SU-DHL-6 (cell line): Measurements from ENCODE around the gene CC2D2B.

Source experiments
- EZH2phosphoT487 ChIP-seq: fragments of 200-600 bp; sonication (generic), shearing (Covaris generic); conservative IDR thresholded peaks from 2 replicates; pipeline ENCODE4 v1.6.1; 2018; ENCODE audit warnings: mild to moderate bottlenecking, antibody characterized with exemption, low read length, moderate library complexity, mixed read lengths
- TF ChIP-seq, protein P1 (sequence below): fragments of 200-600 bp; sonication (generic); IDR thresholded peaks from one replicate; pipeline ENCODE4 v1.5.1; 2017; ENCODE audit warnings: antibody characterized with exemption, mild to moderate bottlenecking, low read length, moderate library complexity; ENCODE audit not compliant: insufficient read depth, poor library complexity, severe bottlenecking

DNA sequence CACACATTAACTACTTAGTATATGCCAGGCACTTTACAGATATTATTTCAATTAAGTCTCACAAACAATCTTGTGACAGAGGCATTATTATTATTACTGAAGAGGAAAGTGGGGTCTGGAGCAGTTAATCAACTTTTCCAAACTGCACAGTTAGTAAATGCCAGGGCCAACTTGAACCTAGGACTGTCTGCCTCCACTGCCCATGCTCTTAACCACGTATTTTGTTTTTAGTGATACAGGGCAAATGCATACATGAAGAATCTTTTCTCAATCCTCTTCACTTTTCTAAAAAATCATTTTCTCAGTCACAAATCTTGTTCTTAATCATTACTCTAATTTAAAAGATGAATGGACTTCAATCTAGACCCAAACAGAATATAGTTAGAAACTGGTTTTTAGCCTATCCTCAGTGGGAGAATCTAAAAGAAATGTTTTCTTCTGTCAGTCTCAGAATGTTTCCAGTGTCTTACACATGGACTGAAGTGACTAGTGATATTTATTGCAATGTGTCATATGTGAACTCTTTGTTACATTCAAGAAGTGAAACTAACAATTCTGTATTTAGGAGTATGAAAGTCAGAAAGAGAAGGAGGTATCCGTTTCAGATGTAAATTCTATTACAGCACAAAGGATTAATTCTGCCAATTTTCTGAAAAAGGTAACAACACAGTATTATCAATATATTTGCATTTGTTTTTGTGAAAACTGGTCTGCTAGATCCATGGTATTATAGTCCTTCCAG is 80.1 kb downstream of the CC2D2B start:
- TF ChIP-seq, protein P1, sequence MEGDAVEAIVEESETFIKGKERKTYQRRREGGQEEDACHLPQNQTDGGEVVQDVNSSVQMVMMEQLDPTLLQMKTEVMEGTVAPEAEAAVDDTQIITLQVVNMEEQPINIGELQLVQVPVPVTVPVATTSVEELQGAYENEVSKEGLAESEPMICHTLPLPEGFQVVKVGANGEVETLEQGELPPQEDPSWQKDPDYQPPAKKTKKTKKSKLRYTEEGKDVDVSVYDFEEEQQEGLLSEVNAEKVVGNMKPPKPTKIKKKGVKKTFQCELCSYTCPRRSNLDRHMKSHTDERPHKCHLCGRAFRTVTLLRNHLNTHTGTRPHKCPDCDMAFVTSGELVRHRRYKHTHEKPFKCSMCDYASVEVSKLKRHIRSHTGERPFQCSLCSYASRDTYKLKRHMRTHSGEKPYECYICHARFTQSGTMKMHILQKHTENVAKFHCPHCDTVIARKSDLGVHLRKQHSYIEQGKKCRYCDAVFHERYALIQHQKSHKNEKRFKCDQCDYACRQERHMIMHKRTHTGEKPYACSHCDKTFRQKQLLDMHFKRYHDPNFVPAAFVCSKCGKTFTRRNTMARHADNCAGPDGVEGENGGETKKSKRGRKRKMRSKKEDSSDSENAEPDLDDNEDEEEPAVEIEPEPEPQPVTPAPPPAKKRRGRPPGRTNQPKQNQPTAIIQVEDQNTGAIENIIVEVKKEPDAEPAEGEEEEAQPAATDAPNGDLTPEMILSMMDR, result no peak
- no peak for TF ChIP-seq EZH2phosphoT487
